Body of pancreas (tissue), 4 donors: ENCODE results near the gene ASPDH.

Experiments
- CTCF ChIP-seq, 7 experiments: fragments of 450-650 bp in 4 of 7; fragments of 200-600 bp in 3 of 7; sonication (generic) in 3 of 7; IDR thresholded peaks; one replicate each; pipeline ENCODE4 v1.5.1; 2016 to 2019; ENCODE audit warnings: antibody characterized with exemption in 7 of 7
- POLR2A ChIP-seq, 3 donors: fragments of 450-650 bp; IDR thresholded peaks; one replicate each; pipeline ENCODE4 v1.6.1; 2016; ENCODE audit warnings: antibody characterized with exemption in 3 of 3, mild to moderate bottlenecking in 2 of 3

GRCh38 chr19:50505856-50506611 lies 7.7 kb downstream of the ASPDH start:
- TF ChIP-seq CTCF (IDR thresholded peaks at IDR 0.05) (no peak), POLR2A (IDR thresholded peaks at IDR 0.05) (no peak)
